Ishikawa (cell line): ENCODE measurements around the gene VPS26A.

Experiments
- CEBPB ChIP-seq: IDR thresholded peaks from 2 replicates; pipeline ENCODE4 v1.6.1; 2012
- CREB1 ChIP-seq: IDR thresholded peaks from 2 replicates; pipeline ENCODE4 v1.6.1; 2012; ENCODE audit warnings: low read depth
- EGR1 ChIP-seq: IDR thresholded peaks from 2 replicates; pipeline ENCODE4 v1.6.1; 2012
- EP300 ChIP-seq: IDR thresholded peaks from 2 replicates; pipeline ENCODE4 v1.6.1; 2012; ENCODE audit warnings: borderline replicate concordance
- FOXM1 ChIP-seq: IDR thresholded peaks from 2 replicates; pipeline ENCODE4 v1.6.1; 2012; ENCODE audit warnings: low read depth, borderline replicate concordance
- MAX ChIP-seq: IDR thresholded peaks from 2 replicates; pipeline ENCODE4 v1.6.1; 2012
- REST ChIP-seq: IDR thresholded peaks from 2 replicates; pipeline ENCODE4 v1.6.1; 2012; ENCODE audit warnings: low read depth, mild to moderate bottlenecking
- TAF1 ChIP-seq: IDR thresholded peaks from 2 replicates; pipeline ENCODE4 v1.6.1; 2012; ENCODE audit warnings: low read depth, mild to moderate bottlenecking
- TEAD4 ChIP-seq: IDR thresholded peaks from 2 replicates; pipeline ENCODE4 v1.6.1; 2012
- USF1 ChIP-seq: IDR thresholded peaks from 2 replicates; pipeline ENCODE4 v1.6.1; 2012
- YY1 ChIP-seq: IDR thresholded peaks from 2 replicates; pipeline ENCODE4 v1.6.1; 2012; ENCODE audit warnings: low read depth
- ZBTB7A ChIP-seq: IDR thresholded peaks from 2 replicates; pipeline ENCODE4 v1.6.1; 2012; ENCODE audit warnings: low read depth

- TF ChIP-seq MAX (no peak), EGR1 (no peak), TEAD4 (no peak), USF1 (no peak), CEBPB (no peak), REST (no peak), EP300 (no peak), ZBTB7A (no peak), YY1 (no peak), TAF1 (no peak), CREB1 (no peak), FOXM1 (no peak)
These were observed 90.7 kb downstream of the VPS26A start for GRCh38 chr10:69214666-69215131.
